HG02623 (cell line): ENCODE measurements around the gene KRT78.
A peak's percentile ranks its signal among the peaks of the same experiment; 100 is the strongest.
"Not testable (repeated sequence)": the region's sequence is repeated elsewhere in the genome, so short reads cannot be mapped to it uniquely, and the experiment has no call there.

ENCODE experiments used
- ATAC-seq: cut with Tn5 transposase; IDR thresholded peaks from one replicate; pipeline ENCODE4 v1.9.1; 2021; ENCODE audit warnings: moderate library complexity; ENCODE audit not compliant: unreplicated experiment

Gene KRT78

GRCh38 chr12:52872644-52873389 lies 24.0 kb upstream of the KRT78 start:
- ATAC-seq = no peak

GRCh38 chr12:52871291-52872039 lies 22.7 kb upstream of the KRT78 start:
- no peak for ATAC-seq

DNA sequence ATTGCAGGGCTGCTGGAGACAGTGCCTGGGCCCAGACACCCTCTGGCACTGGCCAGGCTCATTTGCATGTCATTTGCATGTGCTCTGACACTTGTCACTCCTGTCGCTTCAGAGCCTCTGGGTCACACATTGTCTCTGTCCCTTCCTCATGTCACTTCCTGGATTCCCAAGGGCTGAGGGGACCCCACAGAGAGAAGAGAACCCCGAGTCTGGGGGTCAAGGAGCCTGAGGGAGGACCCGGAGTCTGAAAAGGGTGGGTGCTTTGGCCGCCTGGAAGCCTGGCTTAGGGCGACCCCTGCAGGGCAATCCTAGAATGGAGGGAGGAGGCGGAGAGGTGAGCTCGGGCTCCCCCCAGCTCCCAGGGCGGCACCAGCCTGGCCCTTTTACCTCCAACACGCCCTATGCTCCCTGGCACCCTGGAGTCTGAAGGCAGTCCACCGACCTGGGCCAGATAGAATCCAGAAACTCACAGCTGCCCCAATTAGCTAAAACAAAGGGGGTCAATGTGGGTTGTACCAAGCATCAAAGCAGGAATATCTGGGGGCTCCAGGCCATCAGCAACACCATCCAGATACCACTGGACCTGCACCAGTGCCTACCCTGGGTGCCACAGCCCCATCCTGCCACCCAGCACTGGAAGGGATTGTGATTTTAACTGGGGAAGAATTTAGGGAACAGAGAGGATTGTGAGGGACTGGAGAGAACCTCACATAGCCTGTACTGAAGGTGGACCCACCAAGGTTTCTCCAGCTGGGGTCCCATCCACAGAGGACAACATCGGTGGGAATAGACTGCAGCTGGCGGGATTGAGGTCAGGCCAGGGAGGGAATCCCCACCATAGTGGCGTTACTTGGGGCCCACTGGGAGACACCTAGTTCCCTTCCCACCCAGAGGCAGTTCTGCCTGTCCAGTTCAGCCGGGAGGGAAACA lies 21.8 kb upstream of the KRT78 start:
- peak; percentile 51 for ATAC-seq

- ATAC-seq = no peak
These were observed 18.8 kb upstream of the KRT78 start for GRCh38 chr12:52867642-52868041.

DNA sequence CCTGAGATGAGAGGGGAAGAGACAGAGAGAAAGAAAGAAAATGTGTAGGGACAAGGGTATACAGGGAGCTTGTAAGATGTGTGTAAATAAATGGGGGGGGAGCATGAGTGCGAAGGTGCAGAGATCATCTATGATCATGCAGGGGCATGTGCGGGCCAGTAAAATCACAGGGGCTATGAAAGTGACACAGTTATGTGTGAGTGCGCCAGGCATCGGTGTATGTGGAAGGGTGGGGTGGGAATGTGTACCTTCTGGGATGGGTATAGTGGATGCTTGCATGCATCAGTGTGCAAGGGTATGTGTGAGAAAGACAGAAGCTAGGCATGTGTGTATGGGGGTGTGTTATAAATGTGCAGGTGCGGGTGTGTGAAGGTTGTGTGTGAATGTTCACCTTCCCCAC lies 18.4 kb upstream of the KRT78 start:
- ATAC-seq = no peak

GRCh38 chr12:52865090-52865944 lies 16.5 kb upstream of the KRT78 start:
- no peak for ATAC-seq

GRCh38 chr12:52862023-52862422 lies 13.2 kb upstream of the KRT78 start:
- no peak for ATAC-seq

DNA sequence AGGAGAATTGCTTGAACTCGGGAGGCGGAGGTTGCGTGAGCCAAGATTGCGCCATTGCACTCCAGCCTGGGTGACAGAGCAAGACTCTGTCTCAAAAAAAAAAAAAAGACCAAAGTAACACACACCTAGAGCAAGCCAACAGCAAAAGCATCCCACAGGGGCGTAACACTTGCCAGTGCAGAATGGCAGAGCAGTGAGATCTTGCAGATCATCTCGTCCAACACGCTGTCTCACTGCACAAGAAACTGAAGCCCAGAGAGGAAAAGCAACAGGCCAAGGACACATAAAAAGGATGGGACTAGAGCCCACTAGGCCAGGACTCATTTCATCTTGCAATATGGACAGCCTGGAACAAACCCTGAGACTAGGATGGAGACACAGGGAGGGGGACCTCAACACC lies 12.7 kb upstream of the KRT78 start:
- ATAC-seq = no peak

GRCh38 chr12:52860102-52860823 lies 11.5 kb upstream of the KRT78 start:
- ATAC-seq = no peak

GRCh38 chr12:52857500-52857899 lies 8.7 kb upstream of the KRT78 start:
- no peak for ATAC-seq

DNA sequence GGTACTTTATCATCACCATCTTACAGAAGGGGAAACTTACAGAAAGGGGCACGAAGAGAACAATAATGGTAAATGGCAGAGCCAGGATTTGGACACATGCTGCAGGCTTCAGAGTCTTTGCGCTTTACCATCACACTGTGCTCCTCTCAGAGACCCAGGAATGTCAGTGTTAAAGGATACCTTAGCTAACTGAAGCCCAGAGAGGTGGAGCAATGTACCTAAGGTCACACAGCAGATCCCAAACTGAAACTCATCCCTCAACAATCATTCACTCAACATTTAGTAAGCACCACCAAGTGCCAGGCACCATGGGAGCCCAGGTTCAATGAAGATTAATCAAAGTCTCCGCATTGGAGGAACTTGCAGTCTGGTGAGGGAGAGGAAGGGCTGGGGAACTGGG lies 8.0 kb upstream of the KRT78 start:
- ATAC-seq = no peak

DNA sequence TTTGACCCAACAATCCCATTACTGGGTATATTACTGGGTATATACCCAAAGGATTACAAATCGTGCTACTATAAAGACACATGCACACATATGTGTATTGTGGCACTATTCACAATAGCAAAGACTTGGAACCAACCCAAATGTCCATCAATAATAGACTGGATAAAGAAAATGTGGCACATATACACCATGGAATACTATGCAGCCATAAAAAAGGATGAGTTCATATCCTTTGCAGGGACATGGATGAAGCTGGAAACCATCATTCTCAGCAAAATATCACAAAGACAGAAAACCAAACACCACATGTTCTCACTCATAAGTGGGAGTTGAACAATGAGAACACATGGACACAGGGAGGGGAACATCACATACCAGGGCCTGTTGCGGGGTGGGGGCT lies 7.3 kb upstream of the KRT78 start:
- not testable (repeated sequence) for ATAC-seq

GRCh38 chr12:52851787-52852186 lies 3.0 kb upstream of the KRT78 start:
- no peak for ATAC-seq

DNA sequence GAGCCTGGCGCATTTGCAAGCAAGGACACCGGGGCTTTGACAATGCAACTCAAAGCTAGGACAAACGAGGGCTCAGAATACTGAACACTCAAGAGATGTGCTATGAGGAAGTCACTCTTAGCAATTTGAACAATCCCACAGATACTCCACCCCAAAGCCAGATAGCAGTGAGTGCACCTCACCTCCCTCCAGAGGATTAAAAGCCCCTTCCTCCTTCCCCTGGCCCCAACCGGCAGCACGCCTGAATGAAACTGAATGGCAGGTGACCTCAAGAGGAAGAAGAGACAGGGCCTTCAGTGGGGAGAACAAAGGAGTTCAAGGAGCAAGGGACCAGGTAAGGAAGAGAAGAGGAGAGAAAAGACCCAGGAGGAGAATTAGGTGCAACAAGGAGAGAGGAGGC lies 1.9 kb upstream of the KRT78 start:
- no peak for ATAC-seq

DNA sequence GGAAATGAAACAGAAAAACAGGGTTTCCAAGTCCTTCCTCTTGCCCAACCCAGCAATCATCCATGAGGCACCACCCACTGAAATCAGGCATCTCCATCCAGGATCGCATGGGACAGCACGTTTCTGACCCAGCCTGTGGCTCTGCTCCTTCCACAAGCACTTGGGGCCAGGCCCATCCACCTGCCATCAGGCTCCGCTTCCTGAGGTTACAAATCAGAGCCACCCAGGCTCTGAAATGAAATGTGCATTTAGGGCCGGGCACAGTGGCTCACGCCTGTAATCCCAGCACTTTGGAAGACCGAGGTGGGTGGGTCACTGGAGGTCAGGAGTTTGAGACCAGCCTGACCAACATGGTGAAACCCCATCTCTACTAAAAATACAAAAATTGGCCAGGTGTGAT lies 717 bp upstream of the KRT78 start:
- no peak for ATAC-seq

DNA sequence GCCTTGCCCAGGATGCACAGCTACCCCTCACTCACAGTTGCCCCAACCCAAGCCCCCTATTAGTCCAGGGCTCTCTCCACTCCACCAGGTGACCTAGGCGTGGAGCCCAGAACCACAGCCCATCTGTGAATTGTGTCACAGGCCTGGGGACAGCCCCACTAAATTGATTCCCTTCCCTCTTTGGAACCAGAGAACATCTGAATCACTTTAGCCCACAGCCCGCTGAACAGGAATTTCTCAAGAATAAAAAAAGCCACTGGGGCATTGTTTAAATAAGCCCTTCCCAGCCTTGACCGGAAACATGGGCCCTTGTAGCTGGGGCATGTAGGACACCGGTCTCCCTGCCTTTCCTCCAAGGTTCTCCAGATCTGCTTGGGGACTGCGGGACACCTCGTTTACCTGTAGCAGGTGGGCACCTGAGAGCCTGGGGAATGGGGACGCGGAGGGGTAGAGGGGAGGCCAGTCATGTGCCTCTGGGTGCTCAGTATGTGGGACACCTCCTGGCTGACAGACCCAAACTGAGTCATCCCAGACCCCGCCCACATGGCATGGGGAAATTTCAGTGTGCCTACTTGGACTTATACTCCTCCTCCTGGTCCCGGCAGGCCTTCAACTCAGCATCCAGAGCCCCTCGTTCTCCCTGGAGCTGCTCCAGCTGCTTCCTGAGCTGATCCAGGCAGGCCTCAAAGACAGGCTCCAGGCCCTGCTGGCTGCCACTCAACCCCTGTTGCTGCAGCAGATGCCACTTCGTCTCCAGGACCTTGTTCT lies 1.3 kb downstream of the KRT78 start:
- no peak for ATAC-seq

DNA sequence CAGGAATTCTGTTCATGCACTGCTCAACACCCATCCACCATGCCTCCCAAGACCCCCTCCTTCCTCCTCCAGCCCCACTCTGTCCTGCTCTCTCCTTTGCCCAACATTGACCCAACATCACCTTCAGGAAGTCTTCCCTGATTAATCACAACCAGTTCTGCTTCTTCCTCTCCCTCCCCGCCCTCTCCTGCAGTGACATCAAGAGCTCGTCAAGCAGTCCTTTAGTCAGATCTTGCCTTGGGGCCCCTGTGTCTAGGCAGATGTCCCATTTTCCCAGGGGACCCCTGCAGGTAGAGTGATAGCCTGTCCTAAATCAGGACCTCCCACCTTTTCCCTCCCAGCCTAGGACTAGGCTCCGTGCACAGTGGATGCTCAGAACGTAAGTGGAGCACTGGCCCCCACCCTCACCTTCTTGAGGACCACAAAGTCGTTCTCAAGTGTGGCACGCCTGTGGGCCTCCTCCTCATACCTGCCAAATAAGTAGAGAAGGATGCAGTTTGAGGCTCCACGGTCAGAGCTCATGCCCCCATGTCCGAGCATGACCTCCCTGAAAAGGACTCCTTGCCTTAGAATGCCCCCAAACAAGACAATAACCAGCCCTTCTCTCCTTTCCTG lies 2.3 kb downstream of the KRT78 start:
- ATAC-seq = no peak

- no peak for ATAC-seq
These were observed 2.8 kb downstream of the KRT78 start for GRCh38 chr12:52845946-52846345.

DNA sequence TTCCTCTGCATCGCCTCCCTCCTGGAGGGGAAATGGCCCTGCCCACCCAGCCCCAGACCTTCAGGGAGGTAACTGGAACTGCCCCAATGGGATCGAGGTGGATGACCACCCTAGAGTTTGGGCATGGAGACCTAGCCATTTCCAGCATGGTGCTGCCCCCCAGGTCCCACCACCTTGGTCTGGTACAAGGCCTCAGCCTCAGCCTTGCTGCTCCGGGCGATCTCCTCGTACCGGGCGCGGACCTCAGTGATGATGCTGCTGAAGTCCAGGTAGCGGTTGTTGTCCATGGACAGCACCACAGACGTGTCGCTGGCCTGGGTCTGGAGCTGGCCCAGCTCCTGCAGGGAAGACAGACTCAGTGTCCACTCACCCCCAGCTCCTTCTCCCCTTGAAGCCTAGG lies 4.4 kb downstream of the KRT78 start:
- ATAC-seq = no peak
